DMS 273 treated with DMSO at 0.1 percent for 48 hours (cell line): ENCODE measurements around the gene PRR5.

Source experiments
- DNase-seq: peaks from one replicate; lab custom pipeline; 2025; lab: John Stamatoyannopoulos, UW

PRR5 gene

DNA sequence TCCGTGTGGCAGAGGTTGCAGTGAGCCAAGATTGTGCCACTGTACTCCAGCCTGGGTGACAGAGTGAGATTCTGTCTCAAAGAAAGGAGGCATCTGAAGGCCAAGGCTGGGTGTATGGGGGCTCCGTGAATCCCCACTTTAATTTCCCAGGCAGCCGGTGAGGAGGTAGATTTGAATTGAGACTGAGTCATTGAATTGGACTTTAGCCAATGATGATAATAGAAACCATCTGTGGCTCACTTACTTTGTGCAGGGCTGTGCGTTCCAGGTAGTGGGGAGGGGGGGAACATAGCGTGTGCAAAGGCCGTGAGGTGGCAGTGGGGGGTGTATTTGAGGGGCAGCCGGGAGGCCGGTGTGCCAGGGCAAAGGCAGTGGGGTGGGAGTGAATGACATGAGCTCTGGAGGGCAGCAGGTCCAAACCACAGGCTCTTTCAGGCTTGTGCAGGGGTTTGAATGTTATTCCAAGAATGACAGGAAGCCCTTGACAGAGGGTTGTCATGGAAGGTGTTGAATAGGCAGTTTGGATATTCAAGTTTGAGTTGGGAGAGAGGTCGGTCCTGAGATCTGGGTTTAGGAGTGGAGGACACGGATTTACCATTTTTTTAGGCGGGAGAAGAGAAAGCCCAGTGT lies 56.5 kb downstream of the PRR5 start:
- DNase-seq: no peak

DNA sequence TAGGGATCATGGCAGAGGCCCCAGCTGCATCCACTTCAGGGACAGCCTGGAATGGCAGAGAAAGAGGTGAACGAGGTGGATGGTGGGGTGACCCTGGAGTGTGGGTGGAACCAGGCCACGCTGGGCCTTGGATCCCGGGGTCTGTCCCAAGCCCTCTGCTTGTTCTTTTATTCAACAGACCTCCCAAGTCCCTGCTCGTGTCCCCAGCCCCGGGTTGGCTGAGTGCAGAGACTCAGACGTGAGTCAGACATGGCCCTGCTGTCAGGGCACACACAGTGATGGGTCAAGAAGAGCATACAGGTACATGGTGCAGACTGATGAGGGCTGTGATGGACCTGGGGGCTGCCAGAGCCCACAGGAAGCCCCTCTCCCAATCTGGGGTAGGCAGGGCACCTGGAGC lies 57.0 kb downstream of the PRR5 start:
- no peak for DNase-seq

DNA sequence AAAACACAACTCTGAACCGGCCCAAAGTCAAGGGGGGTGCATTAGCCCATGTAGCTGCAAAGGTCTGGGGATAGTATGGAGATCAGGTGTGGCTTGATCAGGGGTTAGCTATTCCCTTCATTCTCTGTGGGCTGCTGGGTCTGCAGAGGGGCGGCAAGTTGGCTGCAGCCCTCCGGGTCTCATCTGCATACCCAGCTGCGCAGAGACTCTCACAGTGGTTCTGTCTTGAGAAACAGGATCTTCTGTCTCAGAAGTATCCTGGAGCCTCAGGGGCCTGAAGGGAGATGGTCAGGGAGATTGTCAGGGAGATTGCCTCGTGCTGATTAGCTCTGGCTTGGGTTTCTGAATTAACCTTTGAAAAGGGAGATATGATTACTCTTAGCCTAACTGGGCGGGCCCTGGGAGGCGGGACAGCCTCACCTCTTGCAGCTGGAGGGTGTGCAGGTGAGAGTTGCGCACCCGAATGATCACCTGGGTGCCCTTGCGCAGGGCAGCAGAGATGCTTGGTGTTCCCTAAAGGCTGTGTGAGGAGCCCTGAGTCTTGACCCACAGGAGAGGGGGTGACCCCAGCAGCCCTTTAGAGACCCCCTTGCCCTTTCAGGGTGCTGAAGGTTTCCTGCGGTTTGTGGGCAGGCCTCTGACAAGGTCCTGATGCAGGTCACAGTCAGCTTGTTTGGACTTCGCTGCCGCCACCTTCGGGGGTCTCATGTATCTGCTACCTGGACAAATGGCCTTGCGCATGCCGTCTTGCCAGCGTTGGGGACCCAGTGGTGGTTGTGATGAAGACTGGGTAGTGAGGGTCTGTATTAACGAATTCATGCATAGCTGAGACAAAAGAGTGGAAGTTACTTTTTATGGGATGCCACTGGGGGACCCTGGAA lies 57.7 kb downstream of the PRR5 start:
- no peak for DNase-seq

DNA sequence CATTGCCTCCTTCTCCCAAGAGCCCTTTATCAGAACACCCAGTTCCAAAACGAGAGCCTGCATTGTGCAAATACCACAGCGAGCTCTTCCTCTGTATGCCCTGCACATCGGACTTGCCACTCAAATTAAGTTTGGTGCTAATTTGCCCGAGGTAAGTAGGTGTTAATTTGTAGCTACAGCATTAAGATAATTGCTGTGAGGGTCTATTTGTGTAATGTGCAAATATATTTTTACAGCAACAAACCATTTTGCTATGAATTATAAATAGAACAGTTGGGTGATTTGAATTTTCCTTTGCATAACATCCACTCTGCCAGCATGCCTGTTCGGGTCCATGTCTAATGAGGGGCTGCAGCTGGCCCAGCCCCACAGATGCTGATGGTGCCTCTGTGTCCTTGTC lies 58.5 kb downstream of the PRR5 start:
- no peak for DNase-seq

DNA sequence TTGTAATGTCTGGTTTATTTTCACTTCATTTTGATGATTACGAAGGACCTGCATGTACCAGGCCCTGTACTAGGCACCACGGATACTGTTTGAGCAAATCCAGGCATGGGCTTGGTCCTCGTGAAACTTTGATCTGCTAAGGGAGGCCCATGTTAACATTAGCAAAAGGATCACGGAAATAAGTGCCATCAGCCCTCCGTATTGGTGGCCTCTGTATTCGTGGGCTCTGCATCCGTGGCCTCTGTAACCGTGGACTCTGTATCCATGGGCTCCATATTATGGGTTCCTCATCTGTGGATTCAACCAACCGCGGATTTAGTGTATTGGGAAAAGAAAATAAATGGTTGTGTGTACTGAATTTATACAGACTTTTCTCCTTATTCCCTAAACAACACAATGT lies 59.0 kb downstream of the PRR5 start:
- no peak for DNase-seq

- no peak for DNase-seq
These were observed 62.4 kb downstream of the PRR5 start for GRCh38 chr22:44764373-44764772.

GRCh38 chr22:44764974-44765373 lies 63.0 kb downstream of the PRR5 start:
- DNase-seq: no peak

DNA sequence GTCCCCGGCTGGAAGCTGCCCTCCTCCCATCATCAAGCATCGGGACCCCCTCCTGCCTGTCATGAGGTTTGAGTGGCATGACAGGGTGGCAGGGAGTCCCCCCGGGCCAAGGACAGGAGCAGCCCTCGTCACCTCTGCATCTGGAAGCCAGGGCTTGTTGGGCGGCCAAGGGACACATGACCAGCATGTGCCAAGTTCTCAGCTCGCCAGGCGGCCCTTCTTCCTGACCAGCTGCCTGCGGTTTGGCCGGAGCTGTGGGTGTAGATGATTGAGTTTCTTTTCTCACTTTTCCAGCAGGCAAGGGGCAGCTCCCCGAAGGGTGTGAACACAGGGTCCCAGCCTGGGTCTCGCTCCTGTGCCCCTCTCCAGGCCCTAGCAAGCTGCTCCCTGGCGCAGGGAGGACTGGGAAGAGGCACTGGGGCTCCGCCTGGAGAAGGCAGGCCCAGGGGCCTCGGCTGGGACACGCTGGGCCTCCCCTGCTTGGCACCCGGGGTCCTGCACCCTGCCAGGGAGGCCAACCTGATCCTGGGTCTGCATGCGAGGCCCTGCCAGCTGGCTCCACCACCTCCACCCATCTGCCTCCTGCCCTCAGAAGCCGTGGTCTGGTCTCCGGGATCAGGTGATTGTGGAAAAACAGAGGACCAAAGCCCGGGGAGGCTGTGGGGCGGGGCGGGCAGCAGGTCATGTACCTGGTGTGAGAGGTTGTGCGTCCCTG lies 63.7 kb downstream of the PRR5 start:
- no peak for DNase-seq

DNA sequence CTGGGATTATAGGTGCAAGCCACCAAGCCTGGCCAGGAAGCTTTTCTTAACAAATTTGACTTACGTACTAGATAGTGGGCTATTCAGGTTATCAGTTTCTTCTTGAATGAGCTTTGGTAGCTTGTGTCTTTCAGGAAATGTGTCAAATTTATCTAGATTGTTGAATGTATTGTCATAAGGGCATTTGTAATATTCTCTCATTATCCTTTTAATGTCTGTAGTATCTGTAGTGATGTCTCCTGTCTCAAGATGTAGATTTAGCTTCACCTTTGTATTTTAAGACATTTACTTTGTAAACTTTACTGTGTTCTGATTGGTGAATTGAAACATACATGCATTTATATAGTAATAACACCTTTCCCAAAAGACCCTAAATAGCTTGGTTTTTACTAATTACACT lies 71.1 kb downstream of the PRR5 start:
- DNase-seq: no peak

DNA sequence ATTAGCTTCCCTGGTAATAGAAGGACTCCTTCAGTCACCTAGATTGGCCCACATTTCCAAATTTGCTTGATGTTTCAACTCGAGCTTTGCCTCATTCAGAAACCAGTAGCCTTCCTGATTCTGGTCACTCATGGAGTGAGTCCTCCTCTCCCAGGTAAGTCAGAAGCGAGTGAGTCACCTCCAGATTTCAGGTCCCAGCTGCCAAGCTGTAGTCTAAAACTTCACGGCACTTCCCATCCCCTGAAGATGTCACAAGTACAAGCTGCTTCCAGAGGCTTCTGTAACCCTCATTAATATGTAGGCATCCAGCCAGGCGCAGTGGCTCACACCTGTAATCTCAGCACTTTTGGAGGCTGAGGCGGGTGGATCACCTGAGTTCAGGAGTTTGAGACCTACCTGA lies 73.9 kb downstream of the PRR5 start:
- no peak for DNase-seq

GRCh38 chr22:44776605-44777363 lies 74.8 kb downstream of the PRR5 start:
- DNase-seq: no peak

- DNase-seq: no peak
These were observed 75.4 kb downstream of the PRR5 start for GRCh38 chr22:44777364-44777755.

DNA sequence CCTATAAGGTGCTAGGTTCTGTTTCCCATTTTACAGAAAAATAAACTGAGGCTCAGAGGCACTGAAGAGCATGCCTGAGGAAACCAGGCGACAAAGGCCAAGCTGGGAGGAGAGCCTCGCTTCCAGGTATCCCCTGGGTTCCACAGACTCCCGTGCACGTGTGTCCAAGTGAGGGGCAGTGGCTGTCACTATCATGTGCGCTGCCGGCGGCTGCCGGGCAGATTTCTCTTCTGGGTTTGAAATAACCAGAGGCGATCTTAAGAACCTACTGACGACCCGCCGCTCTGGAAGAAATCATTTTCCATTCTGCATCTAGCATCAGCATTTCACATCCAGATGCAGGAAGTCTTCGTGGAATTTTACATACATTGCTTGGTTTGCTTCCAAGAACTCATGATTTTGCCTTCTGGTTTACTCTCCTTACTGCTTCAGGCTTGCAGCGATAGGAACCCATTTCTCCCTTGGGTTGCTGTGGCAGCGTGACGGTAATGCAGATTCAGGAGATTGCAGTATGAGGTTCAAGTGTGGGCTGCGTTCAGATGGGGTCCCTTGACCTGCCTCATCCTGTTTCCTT lies 79.0 kb downstream of the PRR5 start:
- no peak for DNase-seq

- no peak for DNase-seq
These were observed 80.5 kb downstream of the PRR5 start for GRCh38 chr22:44782363-44782963.

- DNase-seq: no peak
These were observed 81.1 kb downstream of the PRR5 start for GRCh38 chr22:44783091-44783490.

DNA sequence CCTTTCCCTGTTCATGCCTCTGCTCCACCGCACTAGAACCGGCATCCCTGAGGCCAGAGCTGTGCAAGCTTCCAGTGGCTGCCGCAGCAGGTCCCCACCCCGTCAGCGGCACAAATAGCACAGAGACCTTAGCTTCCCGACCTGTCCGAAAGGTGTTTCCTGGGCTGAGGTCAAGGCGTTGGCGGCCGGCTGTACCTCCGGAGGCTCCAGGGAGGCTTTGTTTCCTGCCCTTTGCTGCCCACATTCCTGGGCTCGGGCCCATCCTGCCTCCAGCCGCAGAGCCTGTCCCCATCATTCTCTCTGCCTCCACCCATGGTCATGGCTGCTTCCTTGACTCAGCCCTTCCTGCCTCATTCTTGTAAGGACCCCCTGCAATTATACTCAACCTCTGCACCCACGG lies 81.6 kb downstream of the PRR5 start:
- no peak for DNase-seq

DNA sequence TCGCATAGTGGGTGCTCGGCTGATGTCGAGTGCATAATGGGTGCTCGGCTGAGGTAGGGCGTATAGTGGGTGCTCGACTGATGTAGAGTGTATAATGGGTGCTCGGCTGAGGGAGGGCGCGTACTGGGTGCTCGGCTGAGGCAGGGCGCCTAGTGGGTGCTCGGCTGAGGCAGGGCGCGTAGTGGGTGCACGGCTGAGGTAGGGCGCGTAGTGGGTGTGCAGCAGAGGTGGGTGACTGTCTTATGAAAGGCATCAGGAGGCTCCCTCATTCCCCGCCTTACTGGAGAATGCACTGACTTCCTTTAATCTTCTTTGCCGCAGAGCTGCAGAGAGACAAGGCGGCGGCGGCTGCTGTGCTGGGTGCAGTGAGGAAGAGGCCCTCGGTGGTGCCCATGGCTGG lies 84.1 kb downstream of the PRR5 start:
- DNase-seq: no peak

DNA sequence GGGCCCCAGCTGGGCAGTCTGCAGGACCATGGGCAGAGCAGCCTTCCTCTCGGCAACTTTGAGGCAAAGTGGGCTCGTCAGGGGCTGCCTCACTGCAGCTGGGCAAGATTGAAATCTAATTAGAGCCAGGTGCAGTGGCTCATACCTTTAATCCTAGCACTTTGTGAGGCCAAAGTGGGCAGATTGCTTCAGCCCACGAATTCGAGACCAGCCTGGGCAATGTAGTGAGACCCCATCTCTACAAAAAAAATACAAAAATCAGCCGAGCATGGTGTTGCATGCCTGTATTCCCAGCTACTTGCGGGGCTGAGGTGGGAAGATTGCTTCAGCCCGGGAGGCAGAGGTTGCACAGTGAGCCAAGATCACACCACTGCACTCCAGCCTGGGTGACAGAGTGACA lies 84.6 kb downstream of the PRR5 start:
- DNase-seq: no peak
